ENCODE data around the gene ASTN1.

GRCh38 chr1:176894450-176894849, 270.1 kb downstream of the ASTN1 start:
- TF ChIP-seq KDM5B (IDR thresholded peaks at IDR 0.05; ENCODE audit: insufficient replicate concordance, low read depth, low read length) (no peak), EZH2 (IDR thresholded peaks at IDR 0.05; ENCODE audit: borderline replicate concordance, low read depth, low read length) (no peak), CHD1 (IDR thresholded peaks at IDR 0.05; ENCODE audit: low read length) (no peak)

All from K562 (cell line).